Measurements from ENCODE around the gene TRPV5.
"Not testable (repeated sequence)": the region's sequence is repeated elsewhere in the genome, so short reads cannot be mapped to it uniquely, and the experiment has no call there.

The TRPV5 gene

GRCh38 chr7:142933624-142934023 is at the start of gene TRPV5:
TRPV5 (minus strand) TSS chr7:142933746; CDS start chr7:142933459, 287 bp downstream.
- no peak for DNase-seq

GRCh38 chr7:142978402-142978801 is 44.9 kb upstream of the TRPV5 start:
- not testable (repeated sequence) for DNase-seq

- no peak for DNase-seq
These were observed 41.1 kb upstream of the TRPV5 start for GRCh38 chr7:142974626-142975025.

GRCh38 chr7:142969183-142969582 is 35.6 kb upstream of the TRPV5 start:
- no peak for DNase-seq

- no peak for DNase-seq
These were observed 34.7 kb upstream of the TRPV5 start for GRCh38 chr7:142968229-142968628.

GRCh38 chr7:142964502-142965246 is 31.1 kb upstream of the TRPV5 start:
- no peak for DNase-seq

- DNase-seq, result no peak
These were observed 30.4 kb upstream of the TRPV5 start for GRCh38 chr7:142963993-142964392.

- DNase-seq, result no peak
These were observed 29.4 kb upstream of the TRPV5 start for GRCh38 chr7:142962991-142963390.

GRCh38 chr7:142961973-142962926 is 28.7 kb upstream of the TRPV5 start, which contains the start of gene KEL:
KEL (minus strand) TSS chr7:142962363; CDS start chr7:142962206, 157 bp downstream.
- DNase-seq, result no peak

GRCh38 chr7:142961595-142961972 is 28.0 kb upstream of the TRPV5 start:
- DNase-seq, result no peak

GRCh38 chr7:142960955-142961512 is 27.5 kb upstream of the TRPV5 start:
- no peak for DNase-seq

GRCh38 chr7:142959202-142959601 is 25.7 kb upstream of the TRPV5 start:
- no peak for DNase-seq

- no peak for DNase-seq
These were observed 24.2 kb upstream of the TRPV5 start for GRCh38 chr7:142957723-142958122.

GRCh38 chr7:142956951-142957623 is 23.5 kb upstream of the TRPV5 start:
- DNase-seq, result no peak

GRCh38 chr7:142954680-142955268 is 21.2 kb upstream of the TRPV5 start:
- no peak for DNase-seq

- no peak for DNase-seq
These were observed 16.7 kb upstream of the TRPV5 start for GRCh38 chr7:142950235-142950634.

- DNase-seq, result no peak
These were observed 15.1 kb upstream of the TRPV5 start for GRCh38 chr7:142948603-142949002.

GRCh38 chr7:142945001-142945400 is 11.5 kb upstream of the TRPV5 start:
- no peak for DNase-seq

GRCh38 chr7:142943706-142944268 is 10.2 kb upstream of the TRPV5 start:
- no peak for DNase-seq

- no peak for DNase-seq
These were observed 9.2 kb upstream of the TRPV5 start for GRCh38 chr7:142942746-142943145.

GRCh38 chr7:142941541-142941940 is 8.0 kb upstream of the TRPV5 start:
- no peak for DNase-seq

- DNase-seq, result no peak
These were observed 7.5 kb upstream of the TRPV5 start for GRCh38 chr7:142940966-142941535.
